Keratinocyte (primary cell): ENCODE results near the gene PACSIN2.

Experiments
- CTCF ChIP-seq, 3 experiments: IDR thresholded peaks in 1 of 3; conservative IDR thresholded peaks in 1 of 3; optimal IDR thresholded peaks in 1 of 3; 2 replicates in 2 of 3; 3 replicates in 1 of 3; pipeline versions ENCODE3 to v1.5.1; 2011; ENCODE audit warnings: low read length in 3 of 3, mild to moderate bottlenecking in 3 of 3, moderate library complexity in 2 of 3, control low read depth in 1 of 3, inconsistent platforms in 1 of 3; ENCODE audit not compliant: insufficient read depth in 2 of 3; ENCODE audit errors: extremely low read depth in 1 of 3
- EZH2 ChIP-seq: IDR thresholded peaks from one replicate; pipeline ENCODE4 v1.6.1; 2012; ENCODE audit warnings: inconsistent platforms, mild to moderate bottlenecking, low read length, moderate library complexity

DNA sequence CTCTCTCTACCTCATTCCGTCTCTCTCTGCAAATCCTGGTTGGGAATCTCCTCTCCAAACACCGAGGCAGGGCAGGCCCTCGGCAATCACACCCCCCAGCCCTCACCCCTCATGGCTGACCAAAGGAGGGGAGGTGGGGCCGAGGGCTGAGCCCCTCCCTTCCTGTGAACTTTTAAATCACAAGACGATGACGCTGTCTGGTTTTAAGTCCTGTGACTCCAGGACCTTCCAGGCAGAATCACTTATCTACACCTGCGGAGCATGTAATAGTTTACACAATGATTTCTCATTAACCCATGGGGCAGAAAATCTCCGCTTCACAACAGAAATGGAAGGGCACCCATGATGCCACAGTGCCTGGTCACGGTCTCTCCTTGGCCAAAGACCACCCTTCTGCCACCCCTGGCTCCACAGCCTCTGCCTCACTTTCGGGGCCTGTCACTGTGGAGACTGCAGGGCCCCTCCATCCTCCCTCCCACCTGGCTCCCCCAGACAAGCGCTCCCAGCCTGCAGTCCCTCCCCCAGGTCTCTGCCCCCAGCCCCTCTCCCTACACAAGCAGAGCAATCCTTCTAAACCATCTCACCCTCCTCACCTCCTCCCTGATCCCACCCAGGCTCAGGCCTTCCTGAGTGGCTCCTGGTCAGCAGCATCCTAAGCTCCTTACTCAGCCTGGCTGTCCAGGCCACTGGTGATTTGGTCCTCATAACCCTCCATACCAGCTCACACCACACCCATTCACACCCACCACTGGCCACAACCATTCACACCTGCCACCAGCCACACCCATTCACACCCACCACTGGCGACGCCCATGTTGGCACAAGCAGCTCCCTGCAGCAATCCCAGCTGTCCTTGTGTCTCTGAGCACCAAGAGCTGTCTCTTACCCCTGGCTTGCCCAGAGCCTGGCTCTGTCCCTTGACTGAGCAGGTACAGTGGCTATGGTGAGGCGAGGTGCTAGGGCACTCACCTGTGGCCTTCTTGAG, 127.1 kb downstream of the PACSIN2 start:
- TF ChIP-seq CTCF (optimal IDR thresholded peaks at IDR 0.05 in 1 of 3, IDR thresholded peaks at IDR 0.05 in 1 of 3, conservative IDR thresholded peaks at IDR 0.05 in 1 of 3; ENCODE audit: extremely low read depth in 1 of 3, insufficient read depth in 2 of 3, low read length in 3 of 3) = no peak
- TF ChIP-seq EZH2 = no peak
